Measurements from ENCODE around the gene MIS18A.

Gene MIS18A

GRCh38 chr21:32239551-32239950 lies 39.3 kb downstream of the MIS18A start:
- Histone ChIP-seq H3K79me1 (ENCODE audit: low read length) (no peaks in the 10 kb centered on the region), H3K56ac (ENCODE audit: low read length) (no peak overlapping the region), H3K36me3 (ENCODE audit: control insufficient read depth, insufficient read depth, low read length) (no peaks in the 10 kb centered on the region), H2AK5ac (ENCODE audit: low read length) (no peak overlapping the region), H3K18ac (ENCODE audit: low read length) (no peak overlapping the region), H3K23ac (ENCODE audit: low read length) (no peak overlapping the region), H3K27me3 (ENCODE audit: insufficient read depth, low read length, poor library complexity) (no peaks in the 10 kb centered on the region), H3K4me1 (ENCODE audit: control insufficient read depth, low read depth, low read length) (no peaks in the 10 kb centered on the region), H3K79me2 (ENCODE audit: control insufficient read depth, insufficient read depth, low read length) (no peaks in the 10 kb centered on the region), H2BK120ac (ENCODE audit: low read depth, low read length) (no peak overlapping the region), H3K4ac (ENCODE audit: low read depth, low read length) (no peak overlapping the region), H3K4me2 (ENCODE audit: low read length) (no peak overlapping the region), H2BK15ac (replicated peaks; ENCODE audit: low read depth) (no peak overlapping the region), H3K4me3 (ENCODE audit: low read length) (no peak overlapping the region), H2BK5ac (ENCODE audit: low read length) (no peak overlapping the region), H4K8ac (ENCODE audit: low read depth, low read length) (no peak overlapping the region), H3K27ac (ENCODE audit: low read depth, low read length) (no peak overlapping the region), H4K5ac (ENCODE audit: low read length) (no peak overlapping the region), H3K9ac (ENCODE audit: low read length) (no peak overlapping the region)
- no CpG with 5 or more reads among the region's 8 CpGs for WGBS (ENCODE audit: extremely low coverage, insufficient coverage, low lambda C conversion rate)
- no peak for DNase-seq

DNA sequence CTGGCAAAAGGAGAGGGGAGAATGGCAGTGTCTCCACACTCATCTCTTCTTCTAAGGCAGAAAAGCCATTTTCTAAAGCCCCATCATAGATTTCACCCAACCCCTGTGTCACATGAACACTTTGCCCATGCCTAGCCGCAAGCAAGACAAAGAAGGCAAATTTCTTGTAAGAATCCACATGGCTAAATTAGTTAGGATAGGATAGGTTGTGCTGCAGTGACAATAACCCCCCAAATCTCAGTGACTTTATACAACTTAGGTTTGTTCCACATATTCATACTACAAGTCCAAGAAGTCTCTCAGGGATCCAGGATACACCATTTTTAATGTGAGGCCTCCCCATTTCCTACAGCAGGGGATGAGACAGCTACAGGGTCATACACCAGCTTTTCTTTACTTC lies 40.8 kb downstream of the MIS18A start:
- H3K79me1 ChIP-seq (ENCODE audit: low read length), result no peaks in the 10 kb centered on the region
- no peak overlapping the region for H3K27ac ChIP-seq (ENCODE audit: low read depth, low read length)
- no peak overlapping the region for H4K5ac ChIP-seq (ENCODE audit: low read length)
- no peaks in the 10 kb centered on the region for H3K79me2 ChIP-seq (ENCODE audit: control insufficient read depth, insufficient read depth, low read length)
- H3K56ac ChIP-seq (ENCODE audit: low read length), result no peak overlapping the region
- no peak overlapping the region for H3K23ac ChIP-seq (ENCODE audit: low read length)
- no peak overlapping the region for H2AK5ac ChIP-seq (ENCODE audit: low read length)
- H3K18ac ChIP-seq (ENCODE audit: low read length), result no peak overlapping the region
- no peak overlapping the region for H2BK15ac ChIP-seq (replicated peaks; ENCODE audit: low read depth)
- WGBS (ENCODE audit: extremely low coverage, insufficient coverage, low lambda C conversion rate), result no CpG with 5 or more reads among the region's 1 CpG
- no peaks in the 10 kb centered on the region for H3K4me1 ChIP-seq (ENCODE audit: control insufficient read depth, low read depth, low read length)
- H3K4me3 ChIP-seq (ENCODE audit: low read length), result no peak overlapping the region
- H2BK5ac ChIP-seq (ENCODE audit: low read length), result no peak overlapping the region
- no peak overlapping the region for H3K9ac ChIP-seq (ENCODE audit: low read length)
- H4K8ac ChIP-seq (ENCODE audit: low read depth, low read length), result no peak overlapping the region
- no peak overlapping the region for H3K4ac ChIP-seq (ENCODE audit: low read depth, low read length)
- no peak overlapping the region for H3K4me2 ChIP-seq (ENCODE audit: low read length)
- no peak for DNase-seq
- H3K36me3 ChIP-seq (ENCODE audit: control insufficient read depth, insufficient read depth, low read length), result no peaks in the 10 kb centered on the region
- no peaks in the 10 kb centered on the region for H3K27me3 ChIP-seq (ENCODE audit: insufficient read depth, low read length, poor library complexity)
- H2BK120ac ChIP-seq (ENCODE audit: low read depth, low read length), result no peak overlapping the region

- H2BK120ac ChIP-seq (ENCODE audit: low read depth, low read length), result no peak overlapping the region
- H3K4me2 ChIP-seq (ENCODE audit: low read length), result no peak overlapping the region
- H3K27me3 ChIP-seq (ENCODE audit: insufficient read depth, low read length, poor library complexity), result no peaks in the 10 kb centered on the region
- DNase-seq, result no peak
- no peaks in the 10 kb centered on the region for H3K4me1 ChIP-seq (ENCODE audit: control insufficient read depth, low read depth, low read length)
- H3K79me2 ChIP-seq (ENCODE audit: control insufficient read depth, insufficient read depth, low read length), result no peaks in the 10 kb centered on the region
- no peak overlapping the region for H3K23ac ChIP-seq (ENCODE audit: low read length)
- H2AK5ac ChIP-seq (ENCODE audit: low read length), result no peak overlapping the region
- H3K56ac ChIP-seq (ENCODE audit: low read length), result no peak overlapping the region
- no peaks in the 10 kb centered on the region for H3K79me1 ChIP-seq (ENCODE audit: low read length)
- no peak overlapping the region for H2BK15ac ChIP-seq (replicated peaks; ENCODE audit: low read depth)
- no peak overlapping the region for H3K4me3 ChIP-seq (ENCODE audit: low read length)
- no peak overlapping the region for H4K8ac ChIP-seq (ENCODE audit: low read depth, low read length)
- no peaks in the 10 kb centered on the region for H3K36me3 ChIP-seq (ENCODE audit: control insufficient read depth, insufficient read depth, low read length)
- H3K18ac ChIP-seq (ENCODE audit: low read length), result no peak overlapping the region
- WGBS (ENCODE audit: extremely low coverage, insufficient coverage, low lambda C conversion rate), result no CpG with 5 or more reads among the region's 3 CpGs
- H3K4ac ChIP-seq (ENCODE audit: low read depth, low read length), result no peak overlapping the region
- H2BK5ac ChIP-seq (ENCODE audit: low read length), result no peak overlapping the region
- H4K5ac ChIP-seq (ENCODE audit: low read length), result no peak overlapping the region
- no peak overlapping the region for H3K9ac ChIP-seq (ENCODE audit: low read length)
- H3K27ac ChIP-seq (ENCODE audit: low read depth, low read length), result no peak overlapping the region
Measured at GRCh38 chr21:32237021-32237420, 41.8 kb downstream of the MIS18A start.

DNA sequence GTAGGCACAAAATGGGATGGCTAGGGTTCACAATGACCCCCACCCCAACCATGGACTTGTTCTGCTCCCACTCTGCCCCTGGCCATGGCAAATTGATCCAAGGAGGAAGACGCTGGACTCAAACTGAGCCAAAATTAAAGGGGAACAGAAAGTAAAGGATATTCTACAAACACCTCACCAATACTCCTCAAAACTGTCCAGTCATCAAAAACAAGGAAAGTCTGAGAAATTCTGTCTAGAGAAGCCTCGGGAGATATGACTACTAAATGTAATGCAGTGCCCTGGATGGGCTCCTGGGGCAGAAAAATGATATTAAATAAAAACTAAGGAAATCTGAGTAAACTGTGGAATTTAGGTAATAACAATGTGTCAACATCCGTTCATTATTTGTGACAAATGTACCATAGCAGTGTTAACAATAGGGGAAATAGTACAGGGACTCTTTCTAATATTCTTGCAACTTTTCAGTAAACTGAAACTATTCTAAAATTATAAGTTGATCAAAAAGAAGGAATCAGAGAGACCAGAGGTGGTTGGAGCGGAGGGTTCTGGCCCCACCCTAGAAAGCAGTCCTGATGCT lies 45.0 kb downstream of the MIS18A start:
- Histone ChIP-seq H4K5ac (ENCODE audit: low read length) (no peak overlapping the region), H3K27me3 (ENCODE audit: insufficient read depth, low read length, poor library complexity) (no peaks in the 10 kb centered on the region), H3K79me1 (ENCODE audit: low read length) (no peaks in the 10 kb centered on the region), H3K36me3 (ENCODE audit: control insufficient read depth, insufficient read depth, low read length) (no peaks in the 10 kb centered on the region), H3K4me1 (ENCODE audit: control insufficient read depth, low read depth, low read length) (no peaks in the 10 kb centered on the region), H4K8ac (ENCODE audit: low read depth, low read length) (no peak overlapping the region), H2BK15ac (replicated peaks; ENCODE audit: low read depth) (no peak overlapping the region), H3K9ac (ENCODE audit: low read length) (no peak overlapping the region), H2BK120ac (ENCODE audit: low read depth, low read length) (no peak overlapping the region), H3K4me2 (ENCODE audit: low read length) (no peak overlapping the region), H3K27ac (ENCODE audit: low read depth, low read length) (no peak overlapping the region), H3K79me2 (ENCODE audit: control insufficient read depth, insufficient read depth, low read length) (no peaks in the 10 kb centered on the region), H3K23ac (ENCODE audit: low read length) (no peak overlapping the region), H3K4ac (ENCODE audit: low read depth, low read length) (no peak overlapping the region), H2AK5ac (ENCODE audit: low read length) (no peak overlapping the region), H2BK5ac (ENCODE audit: low read length) (no peak overlapping the region), H3K18ac (ENCODE audit: low read length) (no peak overlapping the region), H3K56ac (ENCODE audit: low read length) (no peak overlapping the region), H3K4me3 (ENCODE audit: low read length) (no peak overlapping the region)
- no CpG with 5 or more reads among the region's 4 CpGs for WGBS (ENCODE audit: extremely low coverage, insufficient coverage, low lambda C conversion rate)
- DNase-seq, result no peak

DNA sequence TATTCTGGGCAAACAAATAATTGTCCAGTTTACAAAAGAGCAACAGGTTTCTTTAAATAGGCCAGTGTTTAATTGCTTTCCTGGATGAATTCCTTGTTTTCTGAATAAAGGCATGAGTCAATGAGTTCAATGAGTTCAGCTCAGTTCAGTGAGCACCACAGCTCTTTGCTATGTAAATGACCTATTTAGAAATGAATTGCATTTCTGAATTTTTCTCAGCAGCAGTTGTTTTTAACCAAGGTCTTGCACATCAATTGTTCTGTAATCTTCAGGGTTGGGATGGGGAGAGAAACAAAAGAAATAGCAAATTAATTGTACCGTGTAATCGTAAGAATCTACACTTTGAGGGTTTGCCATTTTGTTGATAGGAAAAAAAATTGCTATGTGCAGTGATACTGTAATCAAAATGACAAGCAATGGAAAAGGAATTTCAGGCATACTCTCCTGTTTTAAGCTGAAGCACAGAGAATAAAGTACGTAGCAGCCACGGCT lies 45.7 kb downstream of the MIS18A start:
- DNase-seq, result no peak
- H2AK5ac ChIP-seq (ENCODE audit: low read length), result no peak overlapping the region

GRCh38 chr21:32226444-32226843 lies 52.4 kb downstream of the MIS18A start:
- no peak overlapping the region for H3K9ac ChIP-seq (ENCODE audit: low read length)

More for the DNA sequence above, 45.7 kb downstream of the MIS18A start:
- no peaks in the 10 kb centered on the region for H3K27me3 ChIP-seq (ENCODE audit: insufficient read depth, low read length, poor library complexity)
- H4K8ac ChIP-seq (ENCODE audit: low read depth, low read length), result no peak overlapping the region
- H3K27ac ChIP-seq (ENCODE audit: low read depth, low read length), result no peak overlapping the region
- no peak overlapping the region for H3K4me3 ChIP-seq (ENCODE audit: low read length)
- no peak overlapping the region for H3K4ac ChIP-seq (ENCODE audit: low read depth, low read length)
- no peak overlapping the region for H2BK120ac ChIP-seq (ENCODE audit: low read depth, low read length)
- no peaks in the 10 kb centered on the region for H3K36me3 ChIP-seq (ENCODE audit: control insufficient read depth, insufficient read depth, low read length)
- H3K79me1 ChIP-seq (ENCODE audit: low read length), result no peaks in the 10 kb centered on the region
- no peak overlapping the region for H3K23ac ChIP-seq (ENCODE audit: low read length)
- H3K56ac ChIP-seq (ENCODE audit: low read length), result no peak overlapping the region
- no peak overlapping the region for H3K18ac ChIP-seq (ENCODE audit: low read length)
- H3K79me2 ChIP-seq (ENCODE audit: control insufficient read depth, insufficient read depth, low read length), result no peaks in the 10 kb centered on the region
- no peak overlapping the region for H4K5ac ChIP-seq (ENCODE audit: low read length)
- H2BK15ac ChIP-seq (replicated peaks; ENCODE audit: low read depth), result no peak overlapping the region
- no CpG with 5 or more reads among the region's 4 CpGs for WGBS (ENCODE audit: extremely low coverage, insufficient coverage, low lambda C conversion rate)
- H3K9ac ChIP-seq (ENCODE audit: low read length), result no peak overlapping the region
- H2BK5ac ChIP-seq (ENCODE audit: low read length), result no peak overlapping the region
- H3K4me2 ChIP-seq (ENCODE audit: low read length), result no peak overlapping the region
- no peaks in the 10 kb centered on the region for H3K4me1 ChIP-seq (ENCODE audit: control insufficient read depth, low read depth, low read length)

More at GRCh38 chr21:32226444-32226843, 52.4 kb downstream of the MIS18A start:
- H3K79me1 ChIP-seq (ENCODE audit: low read length), result no peaks in the 10 kb centered on the region
- H3K4me1 ChIP-seq (ENCODE audit: control insufficient read depth, low read depth, low read length), result no peaks in the 10 kb centered on the region
- no CpG with 5 or more reads among the region's 1 CpG for WGBS (ENCODE audit: extremely low coverage, insufficient coverage, low lambda C conversion rate)
- H4K8ac ChIP-seq (ENCODE audit: low read depth, low read length), result no peak overlapping the region
- no peak overlapping the region for H3K18ac ChIP-seq (ENCODE audit: low read length)
- no peak for DNase-seq
- H3K36me3 ChIP-seq (ENCODE audit: control insufficient read depth, insufficient read depth, low read length), result no peaks in the 10 kb centered on the region
- H2BK5ac ChIP-seq (ENCODE audit: low read length), result no peak overlapping the region
- H2BK120ac ChIP-seq (ENCODE audit: low read depth, low read length), result no peak overlapping the region
- no peaks in the 10 kb centered on the region for H3K27me3 ChIP-seq (ENCODE audit: insufficient read depth, low read length, poor library complexity)
- no peak overlapping the region for H2AK5ac ChIP-seq (ENCODE audit: low read length)
- H4K5ac ChIP-seq (ENCODE audit: low read length), result no peak overlapping the region
- no peak overlapping the region for H3K23ac ChIP-seq (ENCODE audit: low read length)
- no peak overlapping the region for H3K56ac ChIP-seq (ENCODE audit: low read length)
- H3K27ac ChIP-seq (ENCODE audit: low read depth, low read length), result no peak overlapping the region
- H3K4me2 ChIP-seq (ENCODE audit: low read length), result no peak overlapping the region
- H3K4ac ChIP-seq (ENCODE audit: low read depth, low read length), result no peak overlapping the region
- H2BK15ac ChIP-seq (replicated peaks; ENCODE audit: low read depth), result no peak overlapping the region
- no peak overlapping the region for H3K4me3 ChIP-seq (ENCODE audit: low read length)
- no peaks in the 10 kb centered on the region for H3K79me2 ChIP-seq (ENCODE audit: control insufficient read depth, insufficient read depth, low read length)

Data from mesendoderm (in vitro differentiated cells).